ENCODE measurements around the gene TEX50.
"Not testable (repeated sequence)": the region's sequence is repeated elsewhere in the genome, so short reads cannot be mapped to it uniquely, and the experiment has no call there.

Gene TEX50, protein sequence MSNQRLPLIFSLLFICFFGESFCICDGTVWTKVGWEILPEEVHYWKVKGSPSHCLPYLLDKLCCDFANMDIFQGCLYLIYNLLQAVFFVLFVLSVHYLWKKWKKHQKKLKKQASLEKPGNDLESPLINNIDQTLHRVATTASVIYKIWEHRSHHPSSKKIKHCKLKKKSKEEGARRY

DNA sequence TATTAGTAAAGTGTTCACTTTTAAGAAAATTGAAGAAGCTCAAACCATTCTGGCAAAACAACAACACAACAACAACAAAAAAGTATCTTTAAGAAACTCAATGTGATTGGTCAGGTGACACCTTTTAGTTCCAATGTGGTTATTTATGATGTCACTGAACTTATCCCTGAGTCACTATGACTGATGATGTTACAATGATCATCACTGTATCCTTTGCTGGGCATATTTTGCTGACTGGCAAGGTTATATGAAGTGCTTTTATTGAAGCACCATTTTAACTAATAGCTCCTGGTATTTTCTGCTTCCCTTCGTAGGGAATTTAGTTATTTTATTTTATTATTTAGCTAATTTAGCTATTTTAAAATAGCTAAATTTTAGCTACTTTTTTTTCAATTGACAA is at the start of gene TEX50:
TSS of gene TEX50 (plus strand) at position 223 of the 400 bp plus-strand sequence. CDS start 184 bp downstream, outside the sequence.
- DNase-seq: no peak

DNA sequence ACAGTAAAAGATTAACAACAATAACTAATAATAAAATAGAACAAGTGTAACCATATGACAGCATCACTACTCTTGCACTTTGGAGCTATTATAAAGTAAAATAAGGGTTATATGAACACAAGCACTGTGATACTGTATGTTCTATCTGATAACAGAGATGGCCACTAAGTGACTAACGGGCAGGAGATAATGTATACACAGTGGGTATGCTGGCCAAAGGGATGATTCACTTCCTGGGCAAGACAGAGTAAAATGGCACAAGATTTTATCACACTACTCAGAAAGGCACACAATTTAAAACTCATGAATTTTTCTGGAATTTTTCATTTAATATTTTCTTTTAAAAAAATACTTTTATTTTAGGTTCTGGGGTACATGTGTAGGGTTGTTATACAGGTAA is 44.6 kb upstream of the TEX50 start:
- no peak for DNase-seq

DNA sequence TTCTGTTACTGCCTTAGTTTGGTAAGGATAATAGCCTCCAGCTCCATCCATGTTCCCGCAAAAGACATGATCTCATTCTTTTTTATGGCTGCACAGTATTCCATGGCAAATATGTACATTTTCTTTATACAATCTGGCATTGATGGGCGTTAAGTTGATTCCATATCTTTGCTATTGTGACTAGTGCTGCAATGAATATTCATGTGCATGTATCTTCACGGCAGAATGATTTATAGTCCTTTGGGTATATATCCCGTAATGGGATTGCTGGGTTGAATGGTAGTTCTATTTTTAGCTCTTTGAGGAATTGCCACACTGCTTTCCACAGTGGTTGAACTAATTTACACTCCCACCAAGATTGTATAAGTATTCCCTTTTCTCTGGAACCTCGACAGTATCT is 44.0 kb upstream of the TEX50 start:
- DNase-seq: not testable (repeated sequence)

DNA sequence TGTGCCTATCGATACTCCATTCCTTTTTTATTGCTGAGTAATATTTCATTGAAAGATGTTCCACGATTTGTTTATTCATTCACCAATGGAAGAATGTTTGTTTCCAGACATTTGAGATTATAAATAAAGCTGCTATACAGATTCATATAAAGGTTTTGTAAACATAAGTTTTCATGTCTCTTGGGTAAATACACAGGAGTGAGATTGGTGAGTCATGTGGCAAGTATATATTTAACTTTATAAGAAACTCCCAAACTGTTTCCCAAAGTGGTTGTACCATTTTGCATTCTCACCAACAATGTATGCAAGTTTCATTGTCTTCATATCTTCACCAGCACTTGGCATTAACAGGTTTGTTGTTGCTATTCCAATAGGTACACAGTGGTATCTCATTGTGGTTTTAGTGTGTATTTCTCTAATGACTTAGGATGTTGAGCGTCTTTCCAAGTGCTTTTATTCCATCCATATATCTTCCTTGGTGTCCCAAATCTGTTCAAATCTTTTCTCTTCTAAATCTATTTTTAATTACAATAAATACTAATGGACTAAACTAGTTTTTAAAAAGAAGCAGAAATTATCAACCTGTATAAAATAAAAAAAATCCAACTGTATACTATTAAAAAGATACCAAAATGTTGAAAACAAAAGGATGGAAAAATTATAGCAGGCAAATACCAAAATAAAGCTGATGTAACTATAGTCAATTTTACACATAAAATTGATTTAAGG is 38.9 kb upstream of the TEX50 start:
- DNase-seq: no peak

DNA sequence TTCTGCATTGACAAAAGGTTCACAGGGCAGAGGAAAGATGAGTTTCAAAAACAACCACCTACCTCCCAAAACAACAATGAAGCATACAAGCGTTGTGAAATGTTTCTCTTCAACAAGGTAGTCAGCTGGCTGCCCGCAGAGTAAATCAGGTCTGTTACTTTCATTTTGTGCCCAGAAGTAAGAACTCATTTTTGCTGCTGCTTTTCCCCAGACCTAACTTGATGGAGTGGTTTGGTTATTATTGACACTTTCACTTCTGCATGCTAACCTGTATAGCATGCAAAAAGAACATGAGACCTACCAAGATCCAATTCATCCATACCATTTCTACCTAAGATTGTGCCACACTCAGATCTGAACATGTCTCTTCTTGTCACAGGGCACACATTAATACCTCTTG is 33.5 kb upstream of the TEX50 start:
- no peak for DNase-seq

DNA sequence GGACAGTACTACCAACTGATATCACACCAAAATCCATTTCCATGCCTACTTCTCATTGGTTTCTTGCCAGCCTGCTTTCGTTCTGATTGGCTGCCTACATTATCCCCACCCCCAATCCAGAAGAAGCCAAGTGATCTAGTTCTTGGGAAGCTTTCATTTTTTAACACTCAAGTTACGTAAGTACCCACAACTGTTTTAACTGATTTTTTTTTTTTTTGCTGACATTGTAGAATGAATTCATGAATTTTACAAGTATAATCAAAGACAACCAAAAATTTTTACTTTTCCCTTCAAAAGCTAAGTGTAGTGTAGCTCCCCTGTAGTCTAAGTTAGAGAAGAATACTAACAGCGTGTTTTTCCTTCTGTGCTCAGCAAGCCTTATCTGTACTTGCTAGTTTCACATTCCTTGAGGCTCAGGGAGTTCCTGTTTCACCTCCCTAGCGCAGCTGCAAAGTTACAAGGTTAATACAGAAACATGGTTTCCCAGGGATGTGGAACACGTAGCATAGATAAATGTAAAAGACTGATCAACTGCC is 32.0 kb upstream of the TEX50 start, which contains the start of gene SLC9C2:
TSS of gene SLC9C2 (minus strand) at position 17 of the 536 bp plus-strand sequence. CDS start 1,296 bp downstream, outside the sequence.
- no peak for DNase-seq

DNA sequence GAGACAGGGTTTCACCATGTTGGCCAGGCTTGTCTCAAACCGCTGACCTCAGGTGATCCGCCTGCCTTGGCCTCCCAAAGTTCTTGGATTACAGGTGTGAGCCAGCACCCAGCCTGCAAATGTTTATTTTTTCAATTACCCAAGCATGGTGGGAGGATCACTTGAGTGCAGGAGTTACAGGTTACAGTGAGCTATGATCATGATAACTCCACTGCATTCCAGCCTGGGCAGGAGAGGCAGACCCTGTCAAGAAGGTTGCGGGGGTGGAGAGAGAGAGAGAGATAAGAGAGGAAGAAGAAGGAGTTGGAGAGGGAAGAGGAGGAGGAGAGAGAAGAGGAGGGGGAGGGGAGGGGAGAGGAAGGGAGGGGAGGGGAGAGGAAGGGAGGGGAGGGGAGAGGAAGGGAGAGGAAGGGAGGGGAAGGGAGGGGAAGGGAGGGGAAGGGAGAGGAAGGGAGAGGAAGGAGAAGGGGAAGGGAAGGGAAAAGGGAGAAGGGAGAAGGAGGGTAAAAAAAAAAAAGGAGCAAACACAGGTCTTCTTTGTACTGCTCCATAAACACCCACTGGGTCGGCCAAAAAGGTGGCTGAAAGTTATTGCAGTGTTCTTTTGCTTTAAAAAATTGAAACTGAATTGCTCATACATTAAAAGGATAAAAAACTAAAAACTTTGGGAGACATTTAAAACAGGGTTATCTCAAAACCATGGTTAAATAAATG is 26.5 kb upstream of the TEX50 start:
- no peak for DNase-seq

DNA sequence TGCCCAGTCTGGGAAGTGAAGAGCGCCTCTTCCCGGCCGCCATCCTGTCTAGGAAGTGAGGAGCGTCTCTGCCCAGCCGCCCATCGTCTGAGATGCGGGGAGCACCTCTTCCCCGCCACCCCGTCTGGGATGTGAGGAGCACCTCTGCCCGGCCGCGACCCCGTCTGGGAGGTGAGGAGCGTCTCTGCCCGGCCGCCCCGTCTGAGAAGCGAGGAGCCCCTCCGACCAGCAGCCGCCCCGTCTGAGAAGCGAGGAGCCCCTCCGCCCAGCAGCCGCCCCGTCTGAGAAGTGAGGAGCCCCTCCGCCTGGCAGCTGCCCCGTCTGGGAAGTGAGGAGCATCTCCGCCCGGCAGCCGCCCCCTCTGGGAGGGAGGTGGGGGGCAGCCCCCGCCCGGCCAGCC is 22.1 kb upstream of the TEX50 start:
- not testable (repeated sequence) for DNase-seq

DNA sequence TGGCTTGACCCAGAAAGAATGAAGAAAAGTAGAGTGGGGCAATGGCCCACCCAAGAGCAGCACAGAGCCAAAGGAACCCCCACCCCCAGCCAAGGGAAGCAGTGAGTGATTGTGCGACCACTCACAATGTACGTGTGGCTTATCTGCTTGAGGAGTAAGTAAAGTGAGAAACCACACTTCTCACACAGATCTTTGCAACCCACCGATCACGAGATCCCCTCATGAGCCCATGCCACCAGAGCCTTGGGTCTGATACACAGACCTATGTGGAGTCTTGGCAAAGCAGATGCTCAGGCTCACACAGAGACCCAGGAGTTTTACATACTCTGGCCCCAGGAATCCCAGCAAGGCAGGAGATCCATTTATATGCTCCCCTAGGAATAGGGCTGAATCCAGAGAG is 18.3 kb upstream of the TEX50 start:
- no peak for DNase-seq

DNA sequence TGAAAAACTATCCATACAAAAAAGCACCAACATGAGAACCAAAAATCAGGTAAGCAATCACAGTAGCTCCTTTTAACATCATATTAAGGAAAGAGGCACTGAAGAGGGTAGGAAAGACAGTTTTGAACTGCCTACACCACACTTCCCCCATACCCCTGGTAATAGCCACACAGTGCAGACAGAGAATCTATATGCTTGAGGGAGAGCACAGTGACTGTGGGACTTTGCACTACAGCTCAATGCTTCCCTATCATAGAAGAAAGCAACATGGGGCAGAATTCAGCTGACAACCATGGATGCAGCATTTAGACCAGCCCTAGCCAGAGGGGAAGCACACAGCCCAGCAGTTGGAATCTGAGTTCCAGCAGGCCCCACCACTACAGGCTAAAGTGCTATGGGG is 7.9 kb upstream of the TEX50 start:
- no peak for DNase-seq

DNA sequence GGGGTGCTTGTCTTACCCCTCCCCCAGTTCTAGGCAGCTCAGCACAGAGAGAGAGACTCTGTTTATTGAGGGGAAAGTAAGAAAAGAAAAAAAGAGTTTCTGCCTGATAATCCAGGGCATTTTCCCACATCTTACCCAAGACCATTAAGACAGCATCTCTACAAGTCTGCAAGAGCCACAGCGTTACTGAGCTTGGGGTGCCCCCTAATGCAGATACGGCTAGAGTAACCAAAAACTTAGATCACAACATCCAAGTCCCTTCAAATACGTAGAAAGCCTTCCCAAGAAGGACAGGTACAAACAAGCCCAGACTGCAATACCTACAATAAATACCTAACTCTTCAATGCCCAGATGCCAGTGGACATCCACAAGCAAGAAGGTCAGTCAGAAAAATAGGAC is 6.2 kb upstream of the TEX50 start:
- no peak for DNase-seq

DNA sequence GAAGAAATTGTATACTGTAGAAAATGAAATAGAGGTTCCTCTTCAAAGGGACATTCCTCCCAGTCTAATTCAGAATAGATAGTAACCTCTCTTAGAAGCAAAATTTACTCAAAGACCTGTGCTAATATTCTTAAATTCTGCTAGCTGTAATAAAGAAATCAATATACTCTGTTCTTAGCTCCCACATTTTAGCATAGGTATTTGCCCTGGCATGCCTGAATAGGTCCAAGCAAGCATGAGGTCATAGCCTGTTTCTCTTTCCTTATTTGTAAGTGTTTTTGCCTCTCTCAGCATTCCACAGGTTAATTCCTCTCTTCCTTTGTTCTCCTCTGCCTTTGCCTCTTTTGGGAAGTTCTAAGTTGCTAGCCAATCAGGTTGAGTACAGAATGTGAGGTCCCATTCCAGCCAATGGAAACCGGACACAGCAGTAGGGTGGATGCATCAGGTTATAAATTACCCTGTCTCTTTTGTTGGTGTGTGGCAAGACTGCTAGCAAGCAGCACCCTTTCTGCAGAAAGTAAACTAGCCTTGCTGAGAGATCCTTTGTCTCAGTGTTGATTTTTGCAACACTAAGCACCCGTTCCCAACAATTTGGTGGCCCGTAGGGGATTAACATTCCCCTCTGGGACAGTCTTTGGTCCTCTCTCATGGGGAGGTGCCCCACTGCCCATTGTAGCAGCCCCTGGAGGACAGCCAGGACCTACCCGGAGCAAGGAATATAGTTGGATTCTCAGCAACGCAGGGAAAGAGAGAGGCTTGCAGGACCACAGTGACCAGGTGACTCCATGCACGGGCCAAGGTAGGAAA is 2.3 kb downstream of the TEX50 start:
- DNase-seq: not testable (repeated sequence)

DNA sequence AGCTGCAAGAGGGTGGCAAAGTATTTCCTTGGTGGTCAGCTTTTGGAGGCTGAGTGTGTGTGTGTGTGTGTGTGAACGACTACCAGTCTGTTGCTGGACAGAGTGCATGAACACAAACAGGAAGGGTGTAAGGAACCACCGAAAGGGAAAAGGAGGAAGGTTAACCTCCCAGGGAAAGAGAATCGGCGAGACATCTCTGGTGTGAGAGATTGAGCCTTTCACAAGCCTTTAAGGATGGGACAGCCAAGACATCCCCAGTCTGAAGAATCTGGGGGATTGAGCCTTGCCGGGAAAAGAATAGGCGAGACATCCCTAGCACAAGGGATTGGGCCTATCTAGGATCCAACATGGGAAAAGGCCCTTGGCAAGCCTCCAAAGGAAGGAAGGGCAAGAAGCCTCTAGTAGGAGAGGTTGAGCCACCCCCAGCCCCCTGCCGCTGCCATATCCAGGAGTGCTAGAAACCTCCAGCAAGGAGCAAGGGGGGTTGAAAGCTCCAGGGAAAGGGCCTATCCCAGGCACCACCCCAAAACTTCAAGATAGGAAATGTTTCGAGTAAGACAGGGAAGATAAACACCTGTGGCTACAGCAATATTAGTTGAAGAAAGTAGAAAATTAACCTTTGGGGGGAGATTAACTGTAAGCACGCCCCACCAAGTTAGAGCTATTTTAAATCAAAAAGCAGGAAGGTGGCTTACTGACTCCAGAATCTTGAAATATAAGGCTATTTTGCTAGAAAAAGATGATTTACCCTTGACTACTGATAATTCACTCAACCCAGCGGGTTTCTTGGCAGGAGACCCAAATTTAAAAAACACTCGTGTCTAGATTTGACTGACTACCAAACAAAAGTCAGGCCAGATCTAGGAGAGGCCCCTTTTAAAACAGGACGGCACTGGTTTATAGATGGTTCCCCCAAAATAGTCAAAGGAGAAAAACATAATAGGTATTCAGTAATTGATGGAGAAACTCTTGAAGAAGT is 3.2 kb downstream of the TEX50 start:
- no peak for DNase-seq

DNA sequence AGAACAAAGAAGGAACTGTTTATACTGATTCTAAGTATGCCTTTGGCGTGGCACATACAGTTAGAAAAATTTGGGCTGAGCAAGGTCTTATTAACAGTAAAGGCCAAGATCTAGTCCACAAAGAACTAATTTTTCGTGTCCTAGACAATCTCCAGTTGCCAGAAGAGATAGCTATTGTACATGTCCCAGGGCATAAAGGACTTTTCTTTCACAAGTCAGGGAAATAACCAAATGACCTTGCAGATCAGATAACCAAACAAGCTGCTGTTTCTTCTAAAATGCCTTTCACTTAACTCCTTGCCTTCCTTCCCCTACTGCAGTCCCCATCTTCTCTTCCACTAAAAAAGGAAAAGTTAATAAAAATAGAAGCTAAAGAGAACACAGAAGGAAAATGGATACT is 4.0 kb downstream of the TEX50 start:
- DNase-seq: no peak

DNA sequence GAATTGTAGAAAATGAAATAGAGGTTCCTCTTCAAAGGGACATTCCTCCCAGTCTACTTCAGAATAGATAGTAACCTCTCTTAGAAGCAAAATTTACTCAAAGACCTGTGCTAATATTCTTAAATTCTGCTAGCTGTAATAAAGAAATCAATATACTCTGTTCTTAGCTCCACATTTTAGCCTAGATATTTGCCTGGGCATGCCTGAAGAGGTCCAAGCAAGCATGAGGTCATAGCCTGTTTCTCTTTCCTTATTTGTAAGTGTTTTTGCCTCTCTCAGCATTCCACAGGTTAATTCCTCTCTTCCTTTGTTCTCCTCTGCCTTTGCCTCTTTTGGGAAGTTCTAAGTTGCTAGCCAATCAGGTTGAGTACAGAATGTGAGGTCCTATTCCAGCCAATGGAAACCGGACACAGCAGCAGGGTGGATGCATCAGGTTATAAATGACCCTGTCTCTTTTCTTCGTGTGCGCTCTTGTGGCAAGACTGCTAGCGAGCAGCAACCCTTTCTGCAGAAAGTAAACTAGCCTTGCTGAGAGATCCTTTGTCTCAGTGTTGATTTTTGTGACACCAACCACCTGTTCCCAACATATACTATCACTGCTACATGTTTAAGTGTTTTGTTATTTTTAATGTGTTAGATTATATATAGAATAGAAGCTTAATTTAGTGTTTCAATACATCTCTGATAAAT is 7.5 kb downstream of the TEX50 start:
- not testable (repeated sequence) for DNase-seq

DNA sequence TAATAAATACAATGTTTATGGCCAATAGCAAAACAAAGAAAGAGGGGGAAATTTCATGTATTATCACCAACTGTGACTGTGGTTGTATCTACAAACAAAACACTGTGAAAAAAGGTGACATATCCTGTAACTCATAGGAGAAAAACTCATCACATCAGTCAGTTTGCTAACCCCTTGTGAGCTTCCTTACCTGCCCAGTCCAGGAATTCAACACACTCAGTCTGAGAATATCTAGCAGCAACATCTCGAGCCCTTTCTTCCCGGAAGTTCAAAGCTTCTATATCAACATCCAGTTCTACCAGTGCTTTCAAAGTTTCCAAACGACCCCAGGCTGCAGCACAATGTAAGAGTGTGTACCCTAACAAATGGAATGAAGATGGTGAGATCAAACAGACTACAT is 11.5 kb downstream of the TEX50 start:
- no peak for DNase-seq

DNA sequence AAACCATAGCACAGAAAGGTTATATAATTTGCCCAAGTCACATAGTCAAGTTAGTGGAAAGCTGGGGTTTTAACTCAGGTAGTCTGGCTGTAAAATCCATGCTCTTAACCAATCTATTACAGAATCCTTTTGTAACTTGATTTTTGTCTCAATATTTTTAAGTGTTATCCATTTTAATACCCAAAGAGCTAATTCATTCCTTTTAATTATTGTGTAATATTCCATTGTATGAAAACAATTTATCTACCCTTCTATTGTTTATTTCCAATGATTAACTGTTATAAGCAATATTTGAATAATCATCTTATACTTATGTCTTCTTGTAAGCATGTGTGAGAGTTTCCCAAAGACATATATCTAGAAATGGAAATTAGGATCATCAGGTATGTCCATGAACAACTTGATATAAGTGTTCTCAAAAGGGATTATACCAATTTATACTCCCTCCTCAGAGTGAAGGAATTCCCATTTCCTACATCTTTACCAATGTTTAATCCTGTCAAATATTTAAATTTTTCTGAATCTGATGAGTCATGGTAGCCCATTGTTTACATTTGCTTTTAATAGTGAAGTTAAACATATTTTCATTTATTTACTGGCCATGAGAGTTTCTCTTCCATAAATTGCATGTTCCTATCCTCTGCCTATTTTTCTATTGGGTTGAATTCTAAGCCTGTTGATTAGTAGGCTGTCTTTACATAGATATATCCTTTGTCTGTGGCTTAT is 13.9 kb downstream of the TEX50 start:
- DNase-seq: no peak

DNA sequence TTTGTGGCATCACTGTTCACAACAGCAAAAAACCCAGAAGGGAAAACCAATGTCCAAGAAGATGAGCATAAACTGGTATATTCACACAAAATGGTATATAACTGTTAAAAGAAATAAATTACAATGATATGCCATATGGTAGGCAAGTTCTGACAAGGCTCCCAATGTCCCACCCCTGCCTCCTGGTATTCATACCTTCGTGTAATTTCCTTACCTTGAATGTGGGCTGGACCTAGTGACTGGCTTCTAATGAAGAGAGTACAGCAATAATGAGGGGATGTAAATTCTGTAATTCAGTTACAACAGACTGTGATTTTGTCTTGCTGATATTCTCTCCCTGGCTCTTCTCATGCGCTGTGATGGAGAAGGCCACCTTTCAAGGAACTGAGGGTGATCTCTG is 25.2 kb downstream of the TEX50 start:
- no peak for DNase-seq

DNA sequence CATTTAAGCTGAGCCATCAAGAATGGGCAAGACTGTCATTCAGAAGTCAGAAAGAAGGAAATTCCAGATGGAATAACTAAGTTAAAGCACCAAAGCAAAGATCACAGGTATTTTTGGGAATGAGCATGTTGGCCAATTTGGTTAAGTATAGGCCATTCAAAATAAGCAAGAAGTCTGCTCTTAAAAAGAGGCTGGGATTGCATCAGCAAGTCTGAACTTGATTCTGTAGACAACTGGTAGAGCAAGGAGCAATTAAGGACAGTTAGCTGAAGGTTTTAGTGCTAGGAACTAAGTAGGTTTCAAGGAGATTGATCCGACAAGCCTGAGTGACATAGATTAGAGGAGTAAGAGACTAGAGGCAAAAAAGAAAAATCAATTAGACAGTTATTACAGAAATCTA is 26.1 kb downstream of the TEX50 start:
- DNase-seq: no peak
